IPS-18c (cell line): ENCODE data around the gene MTURN.

ENCODE experiments used
- H3K4me3 ChIP-seq: 2 replicates; pipeline ENCODE4 v1.7.0; 2013; ENCODE audit warnings: low read depth, mild to moderate bottlenecking, low read length, moderate library complexity; ENCODE audit not compliant: insufficient read depth
- H3K9me3 ChIP-seq: one replicate; pipeline ENCODE4 v1.6.1; 2013; ENCODE audit warnings: mild to moderate bottlenecking, low read length, moderate library complexity; ENCODE audit not compliant: control insufficient read depth, insufficient read depth

Gene MTURN

GRCh38 chr7:30119890-30120577 is 14.8 kb upstream of the MTURN start:
- no peaks in the 10 kb centered on the region for H3K9me3 ChIP-seq
- no peak overlapping the region for H3K4me3 ChIP-seq

- peak overlapping the region; percentile 12; the same call in 1 of the 2 replicates for H3K4me3 ChIP-seq
- H3K9me3 ChIP-seq = no peaks in the 10 kb centered on the region
These were observed 813 bp upstream of the MTURN start for GRCh38 chr7:30133736-30134610.

GRCh38 chr7:30135301-30136116 is 723 bp downstream of the MTURN start:
- H3K4me3 ChIP-seq = peak overlapping the region; percentile 81
- H3K9me3 ChIP-seq = no peaks in the 10 kb centered on the region

- Histone ChIP-seq H3K4me3 (peak overlapping the region; percentile 81), H3K9me3 (no peaks in the 10 kb centered on the region)
These were observed 1.4 kb downstream of the MTURN start for GRCh38 chr7:30136117-30136731.

- H3K9me3 ChIP-seq = no peaks in the 10 kb centered on the region
- H3K4me3 ChIP-seq = peak overlapping the region; percentile 81
These were observed 2.1 kb downstream of the MTURN start for GRCh38 chr7:30136743-30137485.

GRCh38 chr7:30139836-30140384 is 5.1 kb downstream of the MTURN start:
- Histone ChIP-seq H3K9me3 (no peaks in the 10 kb centered on the region), H3K4me3 (no peak overlapping the region)

- Histone ChIP-seq H3K4me3 (no peak overlapping the region), H3K9me3 (no peaks in the 10 kb centered on the region)
These were observed 5.7 kb downstream of the MTURN start for GRCh38 chr7:30140456-30140855.

GRCh38 chr7:30142710-30143109 is 7.9 kb downstream of the MTURN start:
- Histone ChIP-seq H3K9me3 (no peaks in the 10 kb centered on the region), H3K4me3 (no peak overlapping the region)

- H3K4me3 ChIP-seq = no peak overlapping the region
- no peaks in the 10 kb centered on the region for H3K9me3 ChIP-seq
These were observed 9.0 kb downstream of the MTURN start for GRCh38 chr7:30143748-30144251.

GRCh38 chr7:30144657-30145306 is 10.0 kb downstream of the MTURN start:
- Histone ChIP-seq H3K4me3 (no peak overlapping the region), H3K9me3 (no peaks in the 10 kb centered on the region)

- Histone ChIP-seq H3K9me3 (no peaks in the 10 kb centered on the region), H3K4me3 (no peak overlapping the region)
These were observed 10.7 kb downstream of the MTURN start for GRCh38 chr7:30145426-30145970.

- Histone ChIP-seq H3K4me3 (no peak overlapping the region), H3K9me3 (no peaks in the 10 kb centered on the region)
These were observed 11.4 kb downstream of the MTURN start for GRCh38 chr7:30146127-30146612.

GRCh38 chr7:30147223-30147622 is 12.4 kb downstream of the MTURN start:
- no peak overlapping the region for H3K4me3 ChIP-seq

GRCh38 chr7:30147785-30148184 is 13.0 kb downstream of the MTURN start:
- H3K4me3 ChIP-seq = no peak overlapping the region
- H3K9me3 ChIP-seq = no peaks in the 10 kb centered on the region

More at GRCh38 chr7:30147223-30147622, 12.4 kb downstream of the MTURN start:
- H3K9me3 ChIP-seq = no peaks in the 10 kb centered on the region

GRCh38 chr7:30148426-30148825 is 13.6 kb downstream of the MTURN start:
- Histone ChIP-seq H3K4me3 (no peak overlapping the region), H3K9me3 (no peaks in the 10 kb centered on the region)
